H1 (cell line): ENCODE measurements around the gene CDH12. TPM values are rescaled to one million over a fixed set of nuclear protein-coding genes. Genes with fewer than 3 reads are reported as not detected.

ENCODE experiments used
- CTCF ChIA-PET: fragments of 300-600 bp; sonication (Branson Sonifier 250); formaldehyde crosslinking; loops from one replicate; lab custom pipeline; 2021; ENCODE audit not compliant: partially characterized antibody; lab: Charles Lee
- POLR2A ChIA-PET: fragments of 300-600 bp; sonication (Branson Sonifier 250); formaldehyde crosslinking; loops from one replicate; lab custom pipeline; 2021; ENCODE audit warnings: inconsistent platforms; ENCODE audit not compliant: partially characterized antibody; lab: Charles Lee
- DNase-seq, 2 experiments: peaks; one replicate each; pipeline versions ENCODE4 v3.0.0 to v3.0.0-alpha.2; 2010 to 2022; ENCODE audit warnings: low spot score in 2 of 2, low read depth in 1 of 2, mixed read lengths in 1 of 2
- FAIRE-seq: peaks from 2 replicates; lab custom pipeline; 2011; peaks lifted over from hg19 to GRCh38; lab: Jason Lieb, UNC
- H2AFZ ChIP-seq: 2 replicates; pipeline ENCODE4 v1.8.1; 2012; ENCODE audit warnings: low read length, inconsistent platforms
- H2AK5ac ChIP-seq: 2 replicates; pipeline ENCODE4 v1.6.1; 2013; ENCODE audit warnings: low read depth, low read length
- H2BK120ac ChIP-seq: replicated peaks from 2 replicates; pipeline ENCODE3; 2013; ENCODE audit warnings: low read depth, low read length, inconsistent platforms
- H2BK12ac ChIP-seq: 2 replicates; pipeline ENCODE4 v1.6.1; 2013; ENCODE audit warnings: low read depth, low read length
- H2BK15ac ChIP-seq: 2 replicates; pipeline ENCODE4 v1.6.1; 2013; ENCODE audit warnings: low read length
- H2BK20ac ChIP-seq: 2 replicates; pipeline ENCODE4 v1.6.1; 2013; ENCODE audit warnings: low read length
- H2BK5ac ChIP-seq: 2 replicates; pipeline ENCODE4 v1.6.1; 2013; ENCODE audit warnings: low read depth, low read length
- H3K14ac ChIP-seq: 2 replicates; pipeline ENCODE4 v1.6.1; 2013; ENCODE audit warnings: inconsistent platforms; ENCODE audit not compliant: insufficient read length
- H3K18ac ChIP-seq: 2 replicates; pipeline ENCODE4 v1.6.1; 2013; ENCODE audit warnings: low read length; ENCODE audit errors: extremely low read depth
- H3K23ac ChIP-seq: 2 replicates; pipeline ENCODE4 v1.6.1; 2013; ENCODE audit warnings: inconsistent platforms; ENCODE audit not compliant: insufficient read length
- H3K23me2 ChIP-seq: 2 replicates; pipeline ENCODE4 v1.6.1; 2013; ENCODE audit warnings: low read depth, low read length
- H3K27ac ChIP-seq: 2 replicates; pipeline ENCODE4 v1.6.1; 2011; ENCODE audit warnings: low read depth, low read length, inconsistent platforms
- H3K27me3 ChIP-seq, 4 experiments: replicated peaks in 1 of 4; 1 replicate in 1 of 4; 2 replicates in 3 of 4; pipeline versions ENCODE4 v1.6.1 to v1.8.1; 2011 to 2013; ENCODE audit warnings: low read length in 3 of 4, mild to moderate bottlenecking in 3 of 4, inconsistent platforms in 2 of 4, mixed read lengths in 2 of 4, moderate library complexity in 1 of 4; ENCODE audit not compliant: control insufficient read depth in 3 of 4, insufficient read depth in 3 of 4; ENCODE audit errors: extremely low read depth in 1 of 4
- H3K36me3 ChIP-seq, 4 experiments: 2 replicates each; pipeline versions ENCODE4 v1.6.1 to v1.8.1; 2011 to 2013; ENCODE audit warnings: mild to moderate bottlenecking in 4 of 4, low read length in 3 of 4, moderate library complexity in 2 of 4, control low read depth in 1 of 4, inconsistent platforms in 1 of 4; ENCODE audit not compliant: insufficient read depth in 4 of 4, control insufficient read depth in 2 of 4
- H3K4ac ChIP-seq: replicated peaks from 2 replicates; pipeline ENCODE3; 2013; ENCODE audit warnings: low read length, low read depth, mixed read lengths, inconsistent platforms; ENCODE audit not compliant: insufficient read length
- H3K4me1 ChIP-seq, 4 experiments: replicated peaks in 1 of 4; 1 replicate in 1 of 4; 2 replicates in 3 of 4; pipeline versions ENCODE4 v1.6.1 to v1.8.1; 2011 to 2013; ENCODE audit warnings: low read length in 3 of 4, inconsistent platforms in 2 of 4, mixed read lengths in 1 of 4; ENCODE audit not compliant: insufficient read depth in 4 of 4, control insufficient read depth in 3 of 4
- H3K4me2 ChIP-seq, 2 experiments: 2 replicates each; pipeline versions ENCODE4 v1.6.1 to v1.8.1; 2011 to 2013; ENCODE audit warnings: low read depth in 2 of 2, low read length in 2 of 2, control low read depth in 1 of 2, inconsistent platforms in 1 of 2, mild to moderate bottlenecking in 1 of 2; ENCODE audit not compliant: insufficient read depth in 1 of 2
- H3K4me3 ChIP-seq, 4 experiments: fragments of 200-600, 300-600 bp in 1 of 4; sonication (generic), shearing (Covaris generic), sonication (Bioruptor Twin) in 1 of 4; 2 replicates each; pipeline versions ENCODE4 v1.5.1 to v1.8.1; 2011 to 2016; ENCODE audit warnings: low read length in 4 of 4, low read depth in 3 of 4, control low read depth in 2 of 4, inconsistent platforms in 2 of 4, mild to moderate bottlenecking in 2 of 4, mixed read lengths in 1 of 4, moderate library complexity in 1 of 4; ENCODE audit not compliant: insufficient read depth in 2 of 4; ENCODE audit errors: extremely low read depth in 1 of 4
- H3K56ac ChIP-seq: replicated peaks from 2 replicates; pipeline ENCODE3; 2013; ENCODE audit warnings: low read depth, mild to moderate bottlenecking, mixed read lengths, low read length, inconsistent platforms; ENCODE audit not compliant: insufficient read length
- H3K79me1 ChIP-seq: 2 replicates; pipeline ENCODE4 v1.6.1; 2013; ENCODE audit warnings: low read depth, low read length, control low read depth
- H3K79me2 ChIP-seq, 2 experiments: 2 replicates each; pipeline versions ENCODE4 v1.6.1 to v1.8.1; 2012 to 2013; ENCODE audit warnings: low read length in 2 of 2, mild to moderate bottlenecking in 2 of 2, inconsistent platforms in 1 of 2; ENCODE audit not compliant: insufficient read depth in 2 of 2, control insufficient read depth in 1 of 2
- H3K9ac ChIP-seq, 4 experiments: replicated peaks in 1 of 4; 1 replicate in 1 of 4; 2 replicates in 3 of 4; pipeline versions ENCODE4 v1.6.1 to v1.8.1; 2011 to 2013; ENCODE audit warnings: low read depth in 3 of 4, low read length in 3 of 4, control low read depth in 2 of 4, mild to moderate bottlenecking in 2 of 4, moderate library complexity in 2 of 4, inconsistent platforms in 1 of 4; ENCODE audit errors: extremely low read depth in 1 of 4
- H3K9me3 ChIP-seq, 2 experiments: 2 replicates each; pipeline versions ENCODE4 v1.6.1 to v1.8.1; 2012 to 2013; ENCODE audit warnings: mild to moderate bottlenecking in 2 of 2, moderate library complexity in 2 of 2, control low read depth in 1 of 2, inconsistent platforms in 1 of 2, low read depth in 1 of 2, low read length in 1 of 2, mixed read lengths in 1 of 2; ENCODE audit not compliant: insufficient read depth in 2 of 2
- H4K20me1 ChIP-seq, 2 experiments: replicated peaks in 1 of 2; 2 replicates each; pipeline versions ENCODE3 to v1.8.1; 2011 to 2013; ENCODE audit warnings: inconsistent platforms in 2 of 2, low read length in 2 of 2, mild to moderate bottlenecking in 1 of 2; ENCODE audit not compliant: insufficient read depth in 2 of 2, control insufficient read depth in 1 of 2
- H4K5ac ChIP-seq: 2 replicates; pipeline ENCODE4 v1.6.1; 2013; ENCODE audit warnings: low read length, low read depth, mixed read lengths, inconsistent platforms; ENCODE audit not compliant: insufficient read length
- H4K8ac ChIP-seq: 2 replicates; pipeline ENCODE4 v1.8.0; 2013; ENCODE audit warnings: mild to moderate bottlenecking, moderate library complexity, low read length, inconsistent platforms; ENCODE audit not compliant: insufficient read depth; ENCODE audit errors: extremely low read depth
- H4K91ac ChIP-seq: replicated peaks from 2 replicates; pipeline ENCODE3; 2013; ENCODE audit warnings: low read length, mixed read lengths, inconsistent platforms; ENCODE audit not compliant: insufficient read length
- BACH1 ChIP-seq: IDR thresholded peaks from 2 replicates; pipeline ENCODE4 v1.6.1; 2012; ENCODE audit warnings: low read length, improper control_type of control experiment
- BCL11A ChIP-seq, 2 experiments: IDR thresholded peaks; one replicate each; pipeline ENCODE4 v1.6.1; 2011; ENCODE audit warnings: low read depth in 2 of 2, low read length in 2 of 2, mild to moderate bottlenecking in 2 of 2
- BRCA1 ChIP-seq: IDR thresholded peaks from 2 replicates; pipeline ENCODE4 v1.6.1; 2012; ENCODE audit warnings: low read depth, low read length, improper control_type of control experiment
- CHD1 ChIP-seq: IDR thresholded peaks from 2 replicates; pipeline ENCODE4 v1.6.1; 2012; ENCODE audit warnings: low read depth, low read length, improper control_type of control experiment
- EGR1 ChIP-seq: IDR thresholded peaks from 2 replicates; pipeline ENCODE4 v1.6.1; 2011; ENCODE audit warnings: low read depth, low read length, borderline replicate concordance
- EZH2 ChIP-seq: fragments of 200-600 bp; sonication (generic); IDR thresholded peaks from 2 replicates; pipeline ENCODE4 v1.7.1; 2012; ENCODE audit warnings: low read depth, mild to moderate bottlenecking, moderate library complexity, low read length, inconsistent platforms; ENCODE audit not compliant: severe bottlenecking
- KDM4A ChIP-seq: IDR thresholded peaks from one replicate; pipeline ENCODE4 v1.7.1; 2012; ENCODE audit warnings: low read depth, mild to moderate bottlenecking, moderate library complexity, low read length, inconsistent platforms; ENCODE audit not compliant: severe bottlenecking
- RAD21 ChIP-seq, 2 experiments: IDR thresholded peaks in 1 of 2; conservative IDR thresholded peaks in 1 of 2; 2 replicates each; pipeline ENCODE4 v1.6.1; 2011; ENCODE audit warnings: low read depth in 2 of 2, low read length in 2 of 2, improper control_type of control experiment in 1 of 2, inconsistent platforms in 1 of 2, mild to moderate bottlenecking in 1 of 2, moderate library complexity in 1 of 2
- SUZ12 ChIP-seq: fragments of 200-600 bp; sonication (generic); IDR thresholded peaks from 2 replicates; pipeline ENCODE4 v1.6.1; 2012; ENCODE audit warnings: mild to moderate bottlenecking, inconsistent platforms, low read length, moderate library complexity, mixed read lengths
- TAF1 ChIP-seq: IDR thresholded peaks from 2 replicates; pipeline ENCODE4 v1.6.1; 2011; ENCODE audit warnings: mild to moderate bottlenecking, low read depth, low read length
- TEAD4 ChIP-seq: IDR thresholded peaks from 2 replicates; pipeline ENCODE4 v1.6.1; 2012; ENCODE audit warnings: low read depth, low read length, inconsistent platforms, mixed read lengths
- YY1 ChIP-seq: IDR thresholded peaks from 2 replicates; pipeline ENCODE4 v1.6.1; 2011; ENCODE audit warnings: low read depth, mild to moderate bottlenecking, low read length
- ZNF274 ChIP-seq: IDR thresholded peaks from 2 replicates; pipeline ENCODE4 v1.7.0; 2012; ENCODE audit warnings: low read length, borderline replicate concordance; ENCODE audit errors: extremely low read depth
- WGBS, 2 experiments: shearing (Covaris generic) in 1 of 2; methylation state at CpG; one replicate each; pipeline versions ENCODE4 v1.1.6 to v1.1.7; 2013 to 2015; ENCODE audit warnings: low lambda C conversion rate in 2 of 2, mixed read lengths in 2 of 2, inconsistent platforms in 1 of 2, low coverage in 1 of 2, missing lambda C conversion rate in 1 of 2; ENCODE audit not compliant: insufficient replicate concordance in 2 of 2, insufficient coverage in 1 of 2, insufficient read length in 1 of 2; ENCODE audit errors: extremely low coverage in 1 of 2, missing lambda C conversion rate in 1 of 2; 5-methylcytosine and 5-hydroxymethylcytosine counted together
- polyA plus RNA-seq, 7 experiments: library from polyadenylated mRNA; depleted of rRNA in 3 of 7; stranded (reverse) in 5 of 7; unstranded in 2 of 7; fragments of >200 nt in 5 of 7; fragments of 200-250 nt in 2 of 7; gene quantifications; 1 replicate in 5 of 7; 2 replicates in 1 of 7; 4 replicates in 1 of 7; pipeline versions ENCODE4 v1.2.1 to v1.2.3, GENCODE V29; 2011 to 2013; ENCODE audit warnings: missing spikeins in 2 of 7, mixed read lengths in 2 of 7
- total RNA-seq: library from RNA; stranded (reverse); fragmentation: NEBNext Ultra II Directional; extraction: Animal tissue kit (Norgen Biotek cat#: 25700); gene quantifications from 2 replicates; pipeline ENCODE4 v1.2.1, GENCODE V29; 2021
- TF ChIP-seq, protein P1 (sequence below): IDR thresholded peaks from 2 replicates; pipeline ENCODE4 v1.6.1; 2011; ENCODE audit warnings: low read length, improper control_type of control experiment

The CDH12 gene
- total and polyA plus RNA-seq, 2 of the 8 experiments (the other 6 are each of a cell fraction or from before 2014, with no cell fraction given), result 0.03 TPM; not detected in 1

DNA sequence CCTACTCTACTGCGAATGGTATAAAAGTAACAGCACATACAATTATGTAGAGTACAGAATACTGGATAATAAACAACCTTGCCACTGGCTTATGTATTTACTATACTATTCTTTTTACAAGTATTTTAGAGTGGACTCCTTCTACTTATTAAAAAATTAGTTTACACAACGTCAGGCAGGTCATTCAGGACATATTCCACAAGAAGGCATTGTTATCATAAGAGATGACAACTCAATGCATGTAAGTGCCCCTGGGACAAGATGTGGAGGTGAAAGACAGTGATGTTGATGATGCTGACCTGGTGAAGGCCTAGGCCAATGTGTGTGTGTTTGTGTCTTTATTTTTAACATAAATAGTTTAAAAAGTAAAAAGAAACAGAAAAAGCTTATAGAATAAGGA lies 421.7 kb downstream of the CDH12 start:
- DNase-seq (no peak), FAIRE-seq (no peak)
- H3K9me3 ChIP-seq, result no peaks in the 10 kb centered on the region
- no peak overlapping the region for H3K23ac ChIP-seq
- 88% methylated on average over 2 of the region's 2 CpGs; no CpG with 5 or more reads in 1 of the 2 experiments for WGBS, 2 experiments
- no peaks in the 10 kb centered on the region for H3K79me2 ChIP-seq
- no peak overlapping the region for H2BK20ac ChIP-seq
- H3K56ac ChIP-seq, result no peak overlapping the region
- no peak overlapping the region for H3K14ac ChIP-seq
- no peak overlapping the region for H3K27ac ChIP-seq
- H3K79me1 ChIP-seq, result no peaks in the 10 kb centered on the region
- H4K20me1 ChIP-seq, result no peaks in the 10 kb centered on the region
- no peak overlapping the region for H2BK12ac ChIP-seq
- no peak overlapping the region for H2AFZ ChIP-seq
- H4K8ac ChIP-seq, result no peak overlapping the region
- H3K4ac ChIP-seq, result no peak overlapping the region
- H2BK5ac ChIP-seq, result no peak overlapping the region
- no peak overlapping the region for H2BK15ac ChIP-seq
- no peaks in the 10 kb centered on the region for H3K36me3 ChIP-seq
- H4K91ac ChIP-seq, result no peak overlapping the region
- H3K27me3 ChIP-seq, result no peaks in the 10 kb centered on the region
- no peaks in the 10 kb centered on the region for H3K23me2 ChIP-seq
- H3K18ac ChIP-seq, result no peak overlapping the region
- no peak overlapping the region for H2AK5ac ChIP-seq
- ChIA-PET CTCF (interaction anchor here (0.8 to 1.1 kb wide), 2 partner anchors 12 to 13 kb away, joined by 3 to 5 read pairs; no protein-coding TSS in a partner anchor), POLR2A (no interaction called here)
- H3K9ac ChIP-seq, result no peak overlapping the region
- no peak overlapping the region for H2BK120ac ChIP-seq
- no peak overlapping the region for H3K4me3 ChIP-seq
- H4K5ac ChIP-seq, result no peak overlapping the region
- H3K4me1 ChIP-seq, result no peaks in the 10 kb centered on the region
- no peak overlapping the region for H3K4me2 ChIP-seq
- TF ChIP-seq TAF1 (no peak), BACH1 (no peak), KDM4A (no peak), BCL11A (IDR thresholded peaks at IDR 0.05; ENCODE audit: low read depth in 2 of 2, low read length in 2 of 2) (no peak), CHD1 (no peak), BRCA1 (no peak), EZH2 (no peak), EGR1 (no peak), SUZ12 (no peak), ZNF274 (no peak), TEAD4 (no peak), RAD21 (IDR thresholded peaks at IDR 0.05 in 1 of 2, conservative IDR thresholded peaks at IDR 0.05 in 1 of 2; ENCODE audit: low read depth in 2 of 2, low read length in 2 of 2) (no peak), YY1 (no peak)
- TF ChIP-seq, protein P1, sequence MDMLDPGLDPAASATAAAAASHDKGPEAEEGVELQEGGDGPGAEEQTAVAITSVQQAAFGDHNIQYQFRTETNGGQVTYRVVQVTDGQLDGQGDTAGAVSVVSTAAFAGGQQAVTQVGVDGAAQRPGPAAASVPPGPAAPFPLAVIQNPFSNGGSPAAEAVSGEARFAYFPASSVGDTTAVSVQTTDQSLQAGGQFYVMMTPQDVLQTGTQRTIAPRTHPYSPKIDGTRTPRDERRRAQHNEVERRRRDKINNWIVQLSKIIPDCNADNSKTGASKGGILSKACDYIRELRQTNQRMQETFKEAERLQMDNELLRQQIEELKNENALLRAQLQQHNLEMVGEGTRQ, result no peak
